G401 (cell line): ENCODE data around the gene PRRX2. TPM values are rescaled to one million over a fixed set of nuclear protein-coding genes. Genes with fewer than 3 reads are reported as not detected.

ENCODE experiments used
- DNase-seq: peaks from one replicate; pipeline ENCODE4 v3.0.0-alpha.2; 2015; ENCODE audit warnings: low spot score
- in situ Hi-C: cut with HindIII; loops from 2 replicates; pipeline ENCODE4 v1.10.0; 2016; ENCODE audit warnings: low sequenced_read_pairs, mixed read lengths
- total RNA-seq: library from RNA; depleted of rRNA; stranded (reverse); fragments of >200 nt; shearing (Covaris generic); gene quantifications from 2 replicates; pipeline ENCODE4 v1.2.3, GENCODE V29; 2014; rRNA removed

The PRRX2 gene
- total RNA-seq, 1 experiment from 2014 or later, result not detected

GRCh38 chr9:129762985-129763926, 97.8 kb downstream of the PRRX2 start:
- in situ Hi-C loops, result no loop called here

DNA sequence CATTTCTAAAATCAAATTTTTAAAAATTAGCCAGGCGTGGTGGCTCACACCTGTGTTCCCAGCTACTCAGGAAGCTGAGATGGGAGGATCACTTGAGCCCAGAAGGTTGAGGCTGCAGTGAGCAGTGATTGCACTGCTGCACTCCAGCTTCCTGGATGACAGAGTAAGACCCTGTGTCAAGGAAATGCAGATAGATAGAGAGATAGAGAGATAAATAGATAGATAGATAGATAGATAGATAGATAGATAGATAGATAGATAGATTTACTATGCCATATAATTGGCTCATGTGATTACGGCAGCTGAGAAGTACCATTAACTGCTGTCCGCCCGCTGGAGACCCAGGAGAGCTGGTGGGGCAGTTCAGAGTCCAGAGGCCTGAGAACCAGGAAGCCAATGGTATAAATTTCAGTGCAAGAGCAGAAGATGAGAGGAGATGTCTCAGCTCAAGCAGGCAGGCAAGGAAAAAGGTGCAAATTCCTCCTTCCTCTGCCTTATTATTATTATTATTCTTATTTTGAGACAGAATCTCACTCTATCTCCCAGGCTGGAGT, 100.4 kb downstream of the PRRX2 start:
- no peak for DNase-seq
- in situ Hi-C loops, result no loop called here

More at GRCh38 chr9:129762985-129763926, 97.8 kb downstream of the PRRX2 start:
- DNase-seq, result no peak

GRCh38 chr9:129768486-129768885, 103.0 kb downstream of the PRRX2 start:
- DNase-seq, result no peak
- in situ Hi-C loops, result no loop called here

DNA sequence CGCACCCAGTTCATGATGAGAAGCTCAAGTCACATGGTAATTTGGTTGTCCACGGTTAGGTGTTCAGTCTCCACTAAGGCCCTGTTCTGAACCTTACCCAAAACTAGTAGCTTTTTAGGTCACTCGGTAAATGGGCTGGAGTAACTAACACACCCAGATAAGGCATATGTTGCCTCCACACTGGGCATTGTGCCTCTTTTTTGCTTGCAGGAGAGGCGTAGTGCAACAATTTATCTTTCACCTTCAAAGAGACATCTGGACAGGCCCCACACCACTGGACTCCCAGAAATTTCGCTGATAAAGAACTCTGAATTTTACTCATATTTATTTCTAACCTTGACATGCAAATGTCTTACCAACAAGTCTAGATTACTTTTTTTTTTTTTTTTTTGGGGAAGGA, 104.2 kb downstream of the PRRX2 start:
- DNase-seq, result no peak
- in situ Hi-C loops, result no loop called here

DNA sequence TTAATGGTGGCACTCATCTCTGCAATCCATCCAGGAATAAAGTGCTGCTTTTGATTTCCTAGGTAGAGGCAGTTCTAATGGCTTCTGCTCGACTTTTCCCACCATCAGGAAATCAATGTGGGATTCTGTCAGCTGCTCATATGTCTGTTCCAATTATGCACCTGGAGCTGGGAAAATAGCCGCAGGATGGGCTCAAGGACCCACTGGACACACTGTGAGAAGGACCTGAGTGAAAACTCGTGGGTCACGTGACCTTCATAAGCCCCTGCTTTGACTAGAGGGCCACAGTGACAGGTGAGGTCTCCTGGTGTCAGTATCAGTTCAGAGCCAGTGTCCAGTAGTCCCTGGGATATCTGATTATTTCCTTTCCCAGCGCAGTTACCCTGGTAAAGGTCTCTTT, 105.3 kb downstream of the PRRX2 start:
- DNase-seq, result no peak
- in situ Hi-C loops, result no loop called here

Other genes with a start within 250 kb of the PRRX2 start
- gene C9orf50, start 44.5 kb upstream of the PRRX2 start, total RNA-seq, result not detected in 2 replicates
- gene NTMT1, start 39.5 kb upstream of the PRRX2 start, total RNA-seq, result 107 and 123 TPM in 2 replicates
- gene ASB6, start 23.5 kb upstream of the PRRX2 start, total RNA-seq, result 37.2 and 49.7 TPM in 2 replicates
- gene PTGES, start 87.4 kb downstream of the PRRX2 start, total RNA-seq, result 2.5 and 4.8 TPM in 2 replicates
- 16.5 and 16.7 TPM in 2 replicates for gene TOR1B, start 137.5 kb downstream of the PRRX2 start, total RNA-seq
- 30.8 and 43.1 TPM in 2 replicates for gene TOR1A, start 158.5 kb downstream of the PRRX2 start, total RNA-seq
- gene C9orf78, start 169.6 kb downstream of the PRRX2 start, total RNA-seq, result 23.4 and 49.4 TPM in 2 replicates
- gene USP20, start 169.8 kb downstream of the PRRX2 start, total RNA-seq, result 27.7 and 34.3 TPM in 2 replicates